SK-N-SH (cell line): Measurements from ENCODE around the gene SEMA3C. TPM values are rescaled to one million over a fixed set of nuclear protein-coding genes. Genes with fewer than 3 reads are reported as not detected.

Experiments used
- CTCF ChIA-PET: fragments of 300-600, 350-600 bp; formaldehyde crosslinking; extraction: SDS; loops from one replicate; lab custom pipeline; 2021; lab: Yijun Ruan, JAX
- POLR2A ChIA-PET: fragments of 350-600 bp; sonication (Branson Sonifier 250); formaldehyde crosslinking; extraction: SDS; loops from one replicate; lab custom pipeline; 2020; ENCODE audit warnings: antibody characterized with exemption, inconsistent platforms; lab: Yijun Ruan, JAX
- DNase-seq: peaks from one replicate; pipeline ENCODE4 v3.0.0; 2012
- H2AFZ ChIP-seq: fragments of 200-600 bp; sonication (generic); 2 replicates; pipeline ENCODE4 v1.8.1; 2016; ENCODE audit warnings: antibody characterized with exemption, mild to moderate bottlenecking, low read depth
- H3F3A ChIP-seq: fragments of 200-600 bp; sonication (generic); replicated peaks from 2 replicates; pipeline ENCODE3; 2016; ENCODE audit warnings: antibody characterized with exemption, mild to moderate bottlenecking; ENCODE audit not compliant: insufficient read depth
- H3K27ac ChIP-seq, 2 experiments: fragments of 200-500 bp in 1 of 2; fragments of 200-600 bp in 1 of 2; sonication (Bioruptor generic) in 1 of 2; sonication (generic), shearing (Covaris generic) in 1 of 2; 2 replicates each; pipeline versions ENCODE4 v1.5.1 to v1.6.1; 2014 to 2016; ENCODE audit warnings: low read depth in 2 of 2, inconsistent platforms in 1 of 2, low read length in 1 of 2, mild to moderate bottlenecking in 1 of 2, mixed read lengths in 1 of 2
- H3K27me3 ChIP-seq: fragments of 200-600 bp; sonication (generic), shearing (Covaris generic); 2 replicates; pipeline ENCODE4 v1.6.1; 2016; ENCODE audit warnings: mixed run types; ENCODE audit not compliant: insufficient read depth
- H3K36me3 ChIP-seq, 2 experiments: fragments of 200-500 bp in 1 of 2; fragments of 200-600 bp in 1 of 2; sonication (Bioruptor generic) in 1 of 2; sonication (generic) in 1 of 2; replicated peaks in 1 of 2; 2 replicates each; pipeline versions ENCODE3 to v1.5.1; 2014 to 2016; ENCODE audit warnings: low read length in 1 of 2, mild to moderate bottlenecking in 1 of 2; ENCODE audit not compliant: insufficient read depth in 2 of 2, control insufficient read depth in 1 of 2
- H3K4me1 ChIP-seq, 2 experiments: fragments of 200-500 bp in 1 of 2; fragments of 200-600 bp in 1 of 2; sonication (Bioruptor generic) in 1 of 2; sonication (generic), shearing (Covaris generic) in 1 of 2; 2 replicates each; pipeline versions ENCODE4 v1.5.1 to v1.6.1; 2014 to 2016; ENCODE audit warnings: low read depth in 1 of 2, low read length in 1 of 2, mixed run types in 1 of 2; ENCODE audit not compliant: insufficient read depth in 2 of 2, control insufficient read depth in 1 of 2
- H3K4me2 ChIP-seq: fragments of 200-600 bp; sonication (generic), shearing (Covaris generic); 2 replicates; pipeline ENCODE4 v1.6.1; 2017; ENCODE audit warnings: mixed run types
- H3K4me3 ChIP-seq, 2 experiments: fragments of 200-500 bp in 1 of 2; fragments of 200-600 bp in 1 of 2; sonication (Bioruptor generic) in 1 of 2; sonication (generic), shearing (Covaris generic) in 1 of 2; 2 replicates each; pipeline versions ENCODE4 v1.5.1 to v1.8.1; 2014 to 2016; ENCODE audit warnings: low read depth in 2 of 2, inconsistent platforms in 1 of 2, low read length in 1 of 2, mild to moderate bottlenecking in 1 of 2, mixed read lengths in 1 of 2, moderate library complexity in 1 of 2
- H3K79me2 ChIP-seq: fragments of 200-600 bp; sonication (generic); 2 replicates; pipeline ENCODE4 v1.8.1; 2017; ENCODE audit warnings: mild to moderate bottlenecking; ENCODE audit not compliant: insufficient read depth
- H3K9ac ChIP-seq: fragments of 200-600 bp; sonication (generic); 2 replicates; pipeline ENCODE4 v1.6.1; 2017; ENCODE audit warnings: mixed run types
- H3K9me2 ChIP-seq: fragments of 200-600 bp; sonication (generic); 2 replicates; pipeline ENCODE4 v1.6.1; 2017; ENCODE audit warnings: mixed run types
- H3K9me3 ChIP-seq: fragments of 200-600 bp; sonication (generic); 2 replicates; pipeline ENCODE4 v1.6.1; 2017; ENCODE audit warnings: mixed run types, mild to moderate bottlenecking, moderate library complexity
- H4K20me1 ChIP-seq: fragments of 200-600 bp; sonication (generic); 2 replicates; pipeline ENCODE4 v1.6.1; 2017; ENCODE audit warnings: mild to moderate bottlenecking, mixed run types; ENCODE audit not compliant: insufficient read depth
- CHD2 ChIP-seq: fragments of 150-350 bp; IDR thresholded peaks from 2 replicates; pipeline ENCODE4 v1.6.1; 2018; ENCODE audit warnings: low read length; ENCODE audit not compliant: partially characterized antibody
- ELF1 ChIP-seq: IDR thresholded peaks from 2 replicates; pipeline ENCODE4 v1.4.0; 2012
- EP300 ChIP-seq, 2 experiments: IDR thresholded peaks; 2 replicates each; pipeline versions ENCODE4 v1.4.0 to v1.6.1; 2012; ENCODE audit warnings: borderline replicate concordance in 1 of 2, low read depth in 1 of 2, low read length in 1 of 2
- EZH2phosphoT487 ChIP-seq: fragments of 200-600 bp; sonication (generic); IDR thresholded peaks from 2 replicates; pipeline ENCODE4 v1.6.1; 2017; ENCODE audit warnings: low read depth, mixed run types, mild to moderate bottlenecking, antibody characterized with exemption, moderate library complexity, borderline replicate concordance
- FOXJ3 ChIP-seq: sonication (generic); formaldehyde crosslinking; IDR thresholded peaks from 2 replicates; pipeline ENCODE4 v1.5.1; 2020; ENCODE audit warnings: mild to moderate bottlenecking, missing genetic modification reagents
- FOXM1 ChIP-seq: IDR thresholded peaks from 2 replicates; pipeline ENCODE4 v1.4.0; 2012; ENCODE audit warnings: low read depth, mild to moderate bottlenecking
- GABPA ChIP-seq: IDR thresholded peaks from 2 replicates; pipeline ENCODE4 v1.4.0; 2012; ENCODE audit warnings: low read depth, mild to moderate bottlenecking
- GATA2 ChIP-seq: sonication (generic); formaldehyde crosslinking; IDR thresholded peaks from 2 replicates; pipeline ENCODE4 v1.5.0; 2020; ENCODE audit warnings: mild to moderate bottlenecking, missing genetic modification reagents
- JUND ChIP-seq: IDR thresholded peaks from 2 replicates; pipeline ENCODE4 v1.4.0; 2012
- MAX ChIP-seq: IDR thresholded peaks from 2 replicates; pipeline ENCODE4 v1.4.0; 2012; ENCODE audit warnings: low read depth
- MEF2A ChIP-seq: IDR thresholded peaks from 2 replicates; pipeline ENCODE4 v1.4.0; 2012; ENCODE audit warnings: low read depth, borderline replicate concordance
- MXI1 ChIP-seq: IDR thresholded peaks from 2 replicates; pipeline ENCODE4 v1.6.1; 2012; ENCODE audit warnings: mild to moderate bottlenecking, low read depth, low read length, improper control_type of control experiment
- NFIC ChIP-seq: IDR thresholded peaks from 2 replicates; pipeline ENCODE4 v1.4.0; 2012; ENCODE audit warnings: borderline replicate concordance
- NRF1 ChIP-seq: IDR thresholded peaks from 2 replicates; pipeline ENCODE4 v1.6.1; 2012; ENCODE audit warnings: low read depth, mild to moderate bottlenecking, low read length
- POLR2AphosphoS5 ChIP-seq: IDR thresholded peaks from 2 replicates; pipeline ENCODE4 v1.6.1; 2012; ENCODE audit warnings: low read depth, low read length
- RAD21 ChIP-seq: IDR thresholded peaks from 2 replicates; pipeline ENCODE4 v1.6.1; 2012; ENCODE audit warnings: mild to moderate bottlenecking, low read length
- RCOR1 ChIP-seq: fragments of 150-350 bp; IDR thresholded peaks from 2 replicates; pipeline ENCODE4 v1.6.1; 2017; ENCODE audit warnings: antibody characterized with exemption, low read length
- RFX5 ChIP-seq: IDR thresholded peaks from 2 replicates; pipeline ENCODE4 v1.6.1; 2012; ENCODE audit warnings: mild to moderate bottlenecking, improper control_type of control experiment, low read length
- RXRA ChIP-seq: IDR thresholded peaks from 2 replicates; pipeline ENCODE4 v1.4.0; 2012; ENCODE audit warnings: low read depth, mild to moderate bottlenecking, borderline replicate concordance
- SMC3 ChIP-seq: IDR thresholded peaks from 2 replicates; pipeline ENCODE4 v1.6.1; 2012; ENCODE audit warnings: low read depth, low read length, improper control_type of control experiment
- TAF1 ChIP-seq: IDR thresholded peaks from 2 replicates; pipeline ENCODE4 v1.6.1; 2012; ENCODE audit warnings: low read depth, mild to moderate bottlenecking, low read length, moderate library complexity, borderline replicate concordance
- TCF12 ChIP-seq: IDR thresholded peaks from 2 replicates; pipeline ENCODE4 v1.4.0; 2012
- TEAD4 ChIP-seq: IDR thresholded peaks from 2 replicates; pipeline ENCODE4 v1.4.0; 2012; ENCODE audit warnings: mild to moderate bottlenecking, borderline replicate concordance; ENCODE audit not compliant: insufficient read depth
- USF1 ChIP-seq: IDR thresholded peaks from 2 replicates; pipeline ENCODE4 v1.4.0; 2012; ENCODE audit warnings: low read depth, borderline replicate concordance
- YY1 ChIP-seq: IDR thresholded peaks from 2 replicates; pipeline ENCODE4 v1.4.0; 2012; ENCODE audit warnings: low read depth, mild to moderate bottlenecking
- ZBTB33 ChIP-seq: IDR thresholded peaks from 2 replicates; pipeline ENCODE4 v1.4.0; 2012; ENCODE audit warnings: low read depth, borderline replicate concordance
- WGBS: methylation state at CpG from one replicate; pipeline ENCODE4 v1.1.6; 2017; ENCODE audit warnings: low lambda C conversion rate; 5-methylcytosine and 5-hydroxymethylcytosine counted together
- polyA plus RNA-seq, 3 experiments: library from polyadenylated mRNA; depleted of rRNA; stranded (reverse); fragments of >200 nt; gene quantifications; 2 replicates each; pipeline ENCODE4 v1.2.3, GENCODE V29; 2012
- TF ChIP-seq, protein P1 (sequence below): IDR thresholded peaks from 2 replicates; pipeline ENCODE4; 2012
- TF ChIP-seq, protein P2 (sequence below): fragments of 200-600 bp; sonication (generic); IDR thresholded peaks from 2 replicates; pipeline ENCODE4 v1.6.1; 2017; ENCODE audit warnings: antibody characterized with exemption, mild to moderate bottlenecking, moderate library complexity

The SEMA3C gene
- polyA plus RNA-seq, 1 of the 3 experiments (the other 2 are of a cell fraction): 51.1 TPM

DNA sequence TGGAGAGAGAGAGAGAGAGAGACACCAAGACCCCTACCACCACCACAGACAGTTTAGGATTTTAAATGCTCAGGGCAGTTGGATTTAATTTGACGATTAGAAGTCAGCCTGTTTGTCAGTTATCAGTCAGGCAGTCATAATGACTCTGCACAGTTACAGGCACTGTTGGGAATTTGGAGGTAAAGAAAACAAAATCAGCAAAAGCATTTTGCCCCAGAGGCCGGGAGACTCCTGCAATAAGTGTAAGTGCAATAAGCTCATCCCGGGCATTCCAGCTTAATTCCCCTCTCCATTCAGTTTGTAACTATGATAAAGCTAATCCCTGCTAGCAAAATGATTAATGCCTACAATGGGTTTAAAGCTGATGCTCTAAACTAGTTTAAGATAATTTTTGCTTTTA lies 13.5 kb downstream of the SEMA3C start:
- Histone ChIP-seq H3K9ac (no peak overlapping the region), H3K9me3 (no peaks in the 10 kb centered on the region), H3K4me3 (no peak overlapping the region), H3K4me1 (peaks cover 28 to 54% of the 10 kb centered on the region in 2 experiments), H4K20me1 (no peaks in the 10 kb centered on the region), H2AFZ (no peak overlapping the region), H3K4me2 (0 out of 2 replicates have a peak overlapping the region, but pooled peaks have one; percentile 14), H3F3A (peaks cover 40% of the 10 kb centered on the region), H3K79me2 (peaks cover 46% of the 10 kb centered on the region; the same call in 1 of the 2 replicates), H3K27ac (peak overlapping the region in 1 of 2 experiments; percentile 97; a peak in 2 of 4 replicates), H3K9me2 (no peaks in the 10 kb centered on the region), H3K36me3 (peaks cover 8 to 11% of the 10 kb centered on the region in 2 experiments), H3K27me3 (no peaks in the 10 kb centered on the region)
- CTCF ChIA-PET: interaction anchor here (0.6 to 2.4 kb wide), 7 partner anchors 15 to 552 kb away, joined by 3 to 16 read pairs (median 4); partner anchors contain the start of gene SEMA3C
- WGBS: 29% methylated on average over 3 of the region's 3 CpGs
- POLR2A ChIA-PET: no interaction called here
- no peak for DNase-seq
- no peak for TF ChIP-seq TAF1
- TF ChIP-seq, protein P1, sequence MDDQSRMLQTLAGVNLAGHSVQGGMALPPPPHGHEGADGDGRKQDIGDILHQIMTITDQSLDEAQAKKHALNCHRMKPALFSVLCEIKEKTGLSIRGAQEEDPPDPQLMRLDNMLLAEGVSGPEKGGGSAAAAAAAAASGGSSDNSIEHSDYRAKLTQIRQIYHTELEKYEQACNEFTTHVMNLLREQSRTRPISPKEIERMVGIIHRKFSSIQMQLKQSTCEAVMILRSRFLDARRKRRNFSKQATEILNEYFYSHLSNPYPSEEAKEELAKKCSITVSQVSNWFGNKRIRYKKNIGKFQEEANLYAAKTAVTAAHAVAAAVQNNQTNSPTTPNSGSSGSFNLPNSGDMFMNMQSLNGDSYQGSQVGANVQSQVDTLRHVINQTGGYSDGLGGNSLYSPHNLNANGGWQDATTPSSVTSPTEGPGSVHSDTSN: peak; percentile 51
- TF ChIP-seq MEF2A: no peak
- TF ChIP-seq MXI1: no peak
- TF ChIP-seq YY1: no peak
- TF ChIP-seq RCOR1: 0 out of 2 replicates have a peak, but pooled peaks have one; percentile 53
- peak; percentile 25; the same call in 1 of the 2 replicates for TF ChIP-seq POLR2AphosphoS5
- peak in 1 of 2 experiments; percentile 67; a peak in 1 of 4 replicates for TF ChIP-seq EP300 (IDR thresholded peaks at IDR 0.05; ENCODE audit: borderline replicate concordance in 1 of 2, low read depth in 1 of 2, low read length in 1 of 2)
- no peak for TF ChIP-seq ELF1
- no peak for TF ChIP-seq GABPA
- TF ChIP-seq NRF1: no peak
- TF ChIP-seq SMC3: no peak
- TF ChIP-seq USF1: no peak
- TF ChIP-seq EZH2phosphoT487: no peak
- no peak for TF ChIP-seq ZBTB33
- no peak for TF ChIP-seq GATA2 (CRISPR knock-in tag)
- no peak for TF ChIP-seq TCF12
- TF ChIP-seq, protein P2, sequence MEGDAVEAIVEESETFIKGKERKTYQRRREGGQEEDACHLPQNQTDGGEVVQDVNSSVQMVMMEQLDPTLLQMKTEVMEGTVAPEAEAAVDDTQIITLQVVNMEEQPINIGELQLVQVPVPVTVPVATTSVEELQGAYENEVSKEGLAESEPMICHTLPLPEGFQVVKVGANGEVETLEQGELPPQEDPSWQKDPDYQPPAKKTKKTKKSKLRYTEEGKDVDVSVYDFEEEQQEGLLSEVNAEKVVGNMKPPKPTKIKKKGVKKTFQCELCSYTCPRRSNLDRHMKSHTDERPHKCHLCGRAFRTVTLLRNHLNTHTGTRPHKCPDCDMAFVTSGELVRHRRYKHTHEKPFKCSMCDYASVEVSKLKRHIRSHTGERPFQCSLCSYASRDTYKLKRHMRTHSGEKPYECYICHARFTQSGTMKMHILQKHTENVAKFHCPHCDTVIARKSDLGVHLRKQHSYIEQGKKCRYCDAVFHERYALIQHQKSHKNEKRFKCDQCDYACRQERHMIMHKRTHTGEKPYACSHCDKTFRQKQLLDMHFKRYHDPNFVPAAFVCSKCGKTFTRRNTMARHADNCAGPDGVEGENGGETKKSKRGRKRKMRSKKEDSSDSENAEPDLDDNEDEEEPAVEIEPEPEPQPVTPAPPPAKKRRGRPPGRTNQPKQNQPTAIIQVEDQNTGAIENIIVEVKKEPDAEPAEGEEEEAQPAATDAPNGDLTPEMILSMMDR: no peak
- TF ChIP-seq RAD21: no peak
- TF ChIP-seq TEAD4: no peak
- TF ChIP-seq RFX5: no peak
- no peak for TF ChIP-seq FOXJ3
- TF ChIP-seq MAX: no peak
- TF ChIP-seq RXRA: no peak
- no peak for TF ChIP-seq CHD2
- TF ChIP-seq FOXM1: no peak
- TF ChIP-seq JUND: no peak
- TF ChIP-seq NFIC: no peak
